Measurements from ENCODE around the gene EVA1C. TPM values are rescaled to one million over a fixed set of nuclear protein-coding genes. Genes with fewer than 3 reads are reported as not detected.
A peak's percentile ranks its signal among the peaks of the same experiment; 100 is the strongest.

Gene EVA1C
- total and polyA plus RNA-seq, 9 of the 15 experiments (the other 6 are each of a cell fraction or from before 2014, with no cell fraction given) = 0.22 TPM; not detected in 8

GRCh38 chr21:32559006-32559610, 146.6 kb downstream of the EVA1C start:
- ATAC-seq (no peak), FAIRE-seq (no peak), DNase-seq (ENCODE audit: extremely low read depth in 1 of 4, low spot score in 3 of 4) (peak in 1 of 4 experiments; percentile 52)
- intact Hi-C loops (cut with micrococcal nuclease) (no loop called here), in situ Hi-C loops (cut with MboI) (no loop called here)
- no peak overlapping the region for H3K27ac ChIP-seq (ENCODE audit: extremely low read depth, low read depth, low read length)
- no peak overlapping the region; the same call in 1 of the 2 replicates for H3K4me2 ChIP-seq (ENCODE audit: insufficient read depth, low read length)
- H3K79me2 ChIP-seq (ENCODE audit: control insufficient read depth, insufficient read depth, low read length) = no peaks in the 10 kb centered on the region
- BruUV-seq (replicated peaks) = no TSS peak
- WGBS (ENCODE audit: insufficient coverage, low coverage, missing lambda C conversion rate) = 44% methylated on average over 6 of the region's 6 CpGs
- no peaks in the 10 kb centered on the region for H3K36me3 ChIP-seq (ENCODE audit: control insufficient read depth, insufficient read depth, low read length)
- no peaks in the 10 kb centered on the region for H3K27me3 ChIP-seq (ENCODE audit: control insufficient read depth in 2 of 2, insufficient read depth in 2 of 2, low read length in 2 of 2)
- peaks cover 3 to 11% of the 10 kb centered on the region in 2 experiments; a peak in 4 of 5 replicates for H3K4me1 ChIP-seq (replicated peaks in 1 of 2; ENCODE audit: control insufficient read depth in 2 of 2, insufficient read depth in 2 of 2, low read length in 2 of 2)
- H3K9me3 ChIP-seq (replicated peaks; ENCODE audit: control insufficient read depth, insufficient read depth, low read depth, low read length) = no peaks in the 10 kb centered on the region
- peak overlapping the region; percentile 36; the same call in 1 of the 2 replicates for H2AFZ ChIP-seq (ENCODE audit: low read depth, low read length)
- POLR2A ChIA-PET = no interaction called here
- CTCF ChIA-PET (ENCODE audit: low intra/inter-chr PET ratio) = no interaction called here
- H3K9me1 ChIP-seq (ENCODE audit: control insufficient read depth, insufficient read depth, low read length) = no peaks in the 10 kb centered on the region
- no peak overlapping the region for H3K9ac ChIP-seq (ENCODE audit: insufficient read depth in 1 of 2, low read depth in 2 of 2, low read length in 2 of 2)
- no peaks in the 10 kb centered on the region for H4K20me1 ChIP-seq (replicated peaks; ENCODE audit: control insufficient read depth, insufficient read depth, low read length)
- H3K4me3 ChIP-seq = no peak overlapping the region
- TF ChIP-seq, protein P1, sequence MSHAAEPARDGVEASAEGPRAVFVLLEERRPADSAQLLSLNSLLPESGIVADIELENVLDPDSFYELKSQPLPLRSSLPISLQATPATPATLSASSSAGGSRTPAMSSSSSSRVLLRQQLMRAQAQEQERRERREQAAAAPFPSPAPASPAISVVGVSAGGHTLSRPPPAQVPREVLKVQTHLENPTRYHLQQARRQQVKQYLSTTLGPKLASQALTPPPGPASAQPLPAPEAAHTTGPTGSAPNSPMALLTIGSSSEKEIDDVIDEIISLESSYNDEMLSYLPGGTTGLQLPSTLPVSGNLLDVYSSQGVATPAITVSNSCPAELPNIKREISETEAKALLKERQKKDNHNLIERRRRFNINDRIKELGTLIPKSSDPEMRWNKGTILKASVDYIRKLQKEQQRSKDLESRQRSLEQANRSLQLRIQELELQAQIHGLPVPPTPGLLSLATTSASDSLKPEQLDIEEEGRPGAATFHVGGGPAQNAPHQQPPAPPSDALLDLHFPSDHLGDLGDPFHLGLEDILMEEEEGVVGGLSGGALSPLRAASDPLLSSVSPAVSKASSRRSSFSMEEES (CRISPR knock-in tag; IDR thresholded peaks at IDR 0.05) = no peak
- TF ChIP-seq IRF2 (CRISPR knock-in tag; IDR thresholded peaks at IDR 0.05) = no peak
- TF ChIP-seq U2AF1 (optimal IDR thresholded peaks at IDR 0.05; ENCODE audit: low read depth, low read length) = no peak
- TF ChIP-seq ZNF347 (CRISPR knock-in tag; IDR thresholded peaks at IDR 0.05; ENCODE audit: low read depth) = no peak
- no peak for TF ChIP-seq EZH2 (IDR thresholded peaks at IDR 0.05; ENCODE audit: borderline replicate concordance, low read depth, low read length)
- TF ChIP-seq DMBX1 (CRISPR knock-in tag; IDR thresholded peaks at IDR 0.05; ENCODE audit: borderline replicate concordance) = 0 out of 2 replicates have a peak, but pooled peaks have one; percentile 44
- no peak for TF ChIP-seq ZEB2 (IDR thresholded peaks at IDR 0.05)
- peak; percentile 17; the same call in 1 of the 2 replicates for TF ChIP-seq IRF9 (tag; IDR thresholded peaks at IDR 0.05)
- TF ChIP-seq CHCHD3 (CRISPR knock-in tag; IDR thresholded peaks at IDR 0.05) = no peak
- TF ChIP-seq, protein P2, sequence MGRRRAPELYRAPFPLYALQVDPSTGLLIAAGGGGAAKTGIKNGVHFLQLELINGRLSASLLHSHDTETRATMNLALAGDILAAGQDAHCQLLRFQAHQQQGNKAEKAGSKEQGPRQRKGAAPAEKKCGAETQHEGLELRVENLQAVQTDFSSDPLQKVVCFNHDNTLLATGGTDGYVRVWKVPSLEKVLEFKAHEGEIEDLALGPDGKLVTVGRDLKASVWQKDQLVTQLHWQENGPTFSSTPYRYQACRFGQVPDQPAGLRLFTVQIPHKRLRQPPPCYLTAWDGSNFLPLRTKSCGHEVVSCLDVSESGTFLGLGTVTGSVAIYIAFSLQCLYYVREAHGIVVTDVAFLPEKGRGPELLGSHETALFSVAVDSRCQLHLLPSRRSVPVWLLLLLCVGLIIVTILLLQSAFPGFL (CRISPR knock-in tag; IDR thresholded peaks at IDR 0.05) = no peak
- TF ChIP-seq MXI1 (IDR thresholded peaks at IDR 0.05; ENCODE audit: low read depth, low read length) = no peak
- TF ChIP-seq BRD9 (IDR thresholded peaks at IDR 0.05; ENCODE audit: low read depth, partially characterized antibody) = no peak
- TF ChIP-seq ZBTB8A (IDR thresholded peaks at IDR 0.05; ENCODE audit: partially characterized antibody) = no peak
- no peak for TF ChIP-seq SAFB2 (IDR thresholded peaks at IDR 0.05; ENCODE audit: borderline replicate concordance, low read depth, low read length, severe bottlenecking)
- no peak for TF ChIP-seq ZNF253 (CRISPR knock-in tag; conservative IDR thresholded peaks at IDR 0.05)
- TF ChIP-seq FOXO4 (CRISPR knock-in tag; IDR thresholded peaks at IDR 0.05) = no peak
- TF ChIP-seq NFIC (IDR thresholded peaks at IDR 0.05) = peak; percentile 73
- peak in 1 of 2 experiments; percentile 84; a peak in 2 of 4 replicates for TF ChIP-seq SRF (CRISPR knock-in tag; IDR thresholded peaks at IDR 0.05)
